Upper lobe of right lung (tissue), 1 donor: Measurements from ENCODE around the gene SCARF2. TPM values are rescaled to one million over a fixed set of nuclear protein-coding genes. Genes with fewer than 3 reads are reported as not detected.

Experiments used
- ATAC-seq: fragments of 200-7000 bp; cut with Tn5 transposase; one replicate; pipeline ENCODE4 v1.9.1; 2020; ENCODE audit warnings: mild to moderate bottlenecking, moderate library complexity
- DNase-seq: peaks from one replicate; pipeline ENCODE4 v3.0.0-alpha.2; 2020
- H3K27ac ChIP-seq: fragments of 200-600 bp; one replicate; pipeline ENCODE4 v1.8.0; 2022
- H3K27me3 ChIP-seq: fragments of 200-600 bp; one replicate; pipeline ENCODE4 v1.8.0; 2022; ENCODE audit warnings: mild to moderate bottlenecking
- H3K36me3 ChIP-seq: fragments of 200-600 bp; one replicate; pipeline ENCODE4 v1.8.0; 2022
- H3K4me1 ChIP-seq: fragments of 200-600 bp; one replicate; pipeline ENCODE4 v1.8.0; 2022
- H3K4me3 ChIP-seq: fragments of 200-600 bp; one replicate; pipeline ENCODE4 v1.8.0; 2022; ENCODE audit warnings: mild to moderate bottlenecking
- H3K9me3 ChIP-seq: fragments of 200-600 bp; one replicate; pipeline ENCODE4 v1.8.0; 2022
- intact Hi-C: fragments of 100-400 bp; cut with DNase I; formaldehyde crosslinking; loops from one replicate; pipeline ENCODE4 v1.11.0; 2022
- total RNA-seq: library from RNA; stranded (reverse); fragmentation: NEBNext Ultra II Directional; extraction: Animal tissue kit (Norgen Biotek cat#: 25700); gene quantifications from one replicate; pipeline ENCODE4 v1.2.1, GENCODE V29; 2021
- TF ChIP-seq, protein P1 (sequence below): fragments of 200-600 bp; IDR thresholded peaks from one replicate; pipeline ENCODE4 v1.8.0; 2022; ENCODE audit warnings: antibody characterized with exemption
- donor health status: DM: no; HTN: yes; CAD: no; lungs with severe emphysema.

Gene SCARF2
- total RNA-seq, 1 donor from 2014 or later, result 24.0 TPM

DNA sequence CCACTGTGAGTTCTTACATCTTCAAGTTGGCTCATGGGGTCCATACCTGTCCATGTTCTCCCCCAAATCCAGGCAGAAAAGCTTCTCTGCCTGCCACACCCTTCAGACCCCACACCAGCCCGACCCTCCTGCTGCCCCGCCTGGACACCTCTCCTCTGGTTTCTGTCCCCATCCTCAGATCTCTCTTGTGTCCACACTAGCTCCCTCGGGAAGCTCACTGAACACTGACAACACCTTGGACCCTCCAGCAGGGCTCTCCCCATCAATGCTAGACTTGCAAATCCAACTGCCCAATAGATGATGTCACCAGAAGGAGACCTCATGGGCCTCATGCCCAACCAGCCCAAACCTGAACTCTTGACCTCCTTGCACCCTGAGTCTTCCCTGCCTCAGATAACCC, 2.9 kb downstream of the SCARF2 start:
- TF ChIP-seq, protein P1, sequence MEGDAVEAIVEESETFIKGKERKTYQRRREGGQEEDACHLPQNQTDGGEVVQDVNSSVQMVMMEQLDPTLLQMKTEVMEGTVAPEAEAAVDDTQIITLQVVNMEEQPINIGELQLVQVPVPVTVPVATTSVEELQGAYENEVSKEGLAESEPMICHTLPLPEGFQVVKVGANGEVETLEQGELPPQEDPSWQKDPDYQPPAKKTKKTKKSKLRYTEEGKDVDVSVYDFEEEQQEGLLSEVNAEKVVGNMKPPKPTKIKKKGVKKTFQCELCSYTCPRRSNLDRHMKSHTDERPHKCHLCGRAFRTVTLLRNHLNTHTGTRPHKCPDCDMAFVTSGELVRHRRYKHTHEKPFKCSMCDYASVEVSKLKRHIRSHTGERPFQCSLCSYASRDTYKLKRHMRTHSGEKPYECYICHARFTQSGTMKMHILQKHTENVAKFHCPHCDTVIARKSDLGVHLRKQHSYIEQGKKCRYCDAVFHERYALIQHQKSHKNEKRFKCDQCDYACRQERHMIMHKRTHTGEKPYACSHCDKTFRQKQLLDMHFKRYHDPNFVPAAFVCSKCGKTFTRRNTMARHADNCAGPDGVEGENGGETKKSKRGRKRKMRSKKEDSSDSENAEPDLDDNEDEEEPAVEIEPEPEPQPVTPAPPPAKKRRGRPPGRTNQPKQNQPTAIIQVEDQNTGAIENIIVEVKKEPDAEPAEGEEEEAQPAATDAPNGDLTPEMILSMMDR, result no peak
- H3K9me3 ChIP-seq, result no peaks in the 10 kb centered on the region
- no peak overlapping the region for H3K27ac ChIP-seq
- intact Hi-C loops, result no loop called here
- peak; percentile 39 for DNase-seq
- peaks cover 18% of the 10 kb centered on the region for H3K27me3 ChIP-seq
- peaks cover 31% of the 10 kb centered on the region for H3K4me1 ChIP-seq
- no peak for ATAC-seq
- H3K4me3 ChIP-seq, result no peak overlapping the region
- H3K36me3 ChIP-seq, result no peaks in the 10 kb centered on the region

DNA sequence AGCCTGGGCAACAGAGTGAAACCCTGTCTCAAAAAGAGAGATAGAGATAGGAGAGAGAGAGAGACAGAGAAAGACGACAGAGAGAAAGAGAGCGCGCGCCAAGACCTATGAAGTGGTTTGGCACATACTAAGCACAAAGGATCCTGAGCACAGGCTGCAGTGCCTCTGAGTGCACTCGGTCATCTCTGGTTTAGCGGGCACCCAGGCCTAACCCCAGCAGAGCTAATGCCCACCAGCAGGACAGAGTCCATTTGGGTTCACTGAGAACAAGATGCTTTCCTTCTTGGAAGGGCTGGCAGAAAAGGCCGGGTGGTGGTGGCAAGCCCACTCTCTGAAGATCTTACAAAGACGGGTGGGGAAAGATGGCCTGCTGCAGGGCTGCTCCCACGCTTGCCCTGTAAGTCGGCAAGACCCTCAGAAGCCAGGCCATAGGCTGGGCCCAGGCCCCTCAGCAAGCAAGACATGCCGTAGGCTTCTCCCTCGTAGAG, 3.3 kb downstream of the SCARF2 start:
- intact Hi-C loops, result no loop called here

DNA sequence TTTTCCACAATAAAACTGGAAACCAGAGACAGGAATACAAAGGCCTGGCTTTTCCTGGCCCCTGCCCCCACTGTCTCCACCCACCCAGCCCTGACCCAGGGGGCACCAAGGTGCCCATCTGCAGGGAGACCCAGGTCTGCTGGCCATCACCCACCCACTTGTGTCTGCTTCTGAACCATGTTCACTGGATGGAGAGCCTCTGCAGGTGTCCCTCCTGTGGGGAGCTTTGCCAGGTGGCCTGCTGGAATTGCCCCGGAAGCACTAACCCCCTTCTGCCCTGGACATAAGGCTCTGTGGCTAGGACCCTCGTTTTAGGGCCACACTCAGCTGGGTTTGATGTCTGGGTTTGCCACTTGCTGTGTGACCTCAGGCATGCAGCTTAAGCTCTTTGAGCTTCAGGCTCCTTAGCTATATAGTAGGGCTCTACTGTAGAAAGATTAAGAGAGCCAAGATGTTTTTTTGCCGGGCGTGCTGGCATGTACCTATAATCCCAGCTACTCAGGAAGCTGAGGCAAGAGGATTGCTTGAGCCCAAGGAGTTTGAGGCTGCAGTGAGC, 3.9 kb downstream of the SCARF2 start:
- DNase-seq (peak; percentile 33), ATAC-seq (no peak)
- Histone ChIP-seq H3K27me3 (peaks cover 18% of the 10 kb centered on the region), H3K4me1 (peaks cover 35% of the 10 kb centered on the region), H3K36me3 (no peaks in the 10 kb centered on the region), H3K9me3 (no peaks in the 10 kb centered on the region), H3K27ac (no peak overlapping the region), H3K4me3 (no peak overlapping the region)
- TF ChIP-seq, protein P1, result no peak
- intact Hi-C loops, result no loop called here

More for the DNA sequence above, 3.3 kb downstream of the SCARF2 start:
- no peak overlapping the region for H3K4me3 ChIP-seq
- no peak for ATAC-seq
- DNase-seq, result peak; percentile 35
- peaks cover 18% of the 10 kb centered on the region for H3K27me3 ChIP-seq
- TF ChIP-seq, protein P1, result no peak
- peaks cover 34% of the 10 kb centered on the region for H3K4me1 ChIP-seq
- H3K27ac ChIP-seq, result no peak overlapping the region
- no peaks in the 10 kb centered on the region for H3K9me3 ChIP-seq
- no peaks in the 10 kb centered on the region for H3K36me3 ChIP-seq

DNA sequence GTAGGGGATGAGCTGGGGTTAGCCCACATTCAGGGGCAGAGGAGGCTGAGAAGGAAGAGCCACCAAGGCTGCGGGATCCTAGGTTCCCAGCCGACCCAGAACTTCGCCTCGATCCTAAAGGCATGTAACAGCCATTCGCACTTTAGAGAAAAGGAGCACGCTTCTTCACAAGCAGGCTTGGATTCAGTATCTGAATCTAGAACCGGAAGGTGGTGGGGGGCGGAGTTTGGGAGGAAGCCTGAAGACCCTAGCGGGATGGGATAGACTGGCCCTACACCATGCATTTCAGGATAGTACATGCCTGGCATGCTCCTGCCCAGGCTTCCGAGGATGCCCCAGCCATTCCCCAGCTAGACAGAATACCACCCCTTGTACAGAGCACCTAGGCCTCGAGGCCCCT, 4.4 kb downstream of the SCARF2 start:
- peaks cover 35% of the 10 kb centered on the region for H3K4me1 ChIP-seq
- H3K9me3 ChIP-seq, result no peaks in the 10 kb centered on the region
- H3K36me3 ChIP-seq, result no peaks in the 10 kb centered on the region
- ATAC-seq (no peak), DNase-seq (peak; percentile 42)
- no peak overlapping the region for H3K27ac ChIP-seq
- intact Hi-C loops, result no loop called here
- H3K4me3 ChIP-seq, result no peak overlapping the region
- TF ChIP-seq, protein P1, result no peak
- peaks cover 16% of the 10 kb centered on the region for H3K27me3 ChIP-seq

DNA sequence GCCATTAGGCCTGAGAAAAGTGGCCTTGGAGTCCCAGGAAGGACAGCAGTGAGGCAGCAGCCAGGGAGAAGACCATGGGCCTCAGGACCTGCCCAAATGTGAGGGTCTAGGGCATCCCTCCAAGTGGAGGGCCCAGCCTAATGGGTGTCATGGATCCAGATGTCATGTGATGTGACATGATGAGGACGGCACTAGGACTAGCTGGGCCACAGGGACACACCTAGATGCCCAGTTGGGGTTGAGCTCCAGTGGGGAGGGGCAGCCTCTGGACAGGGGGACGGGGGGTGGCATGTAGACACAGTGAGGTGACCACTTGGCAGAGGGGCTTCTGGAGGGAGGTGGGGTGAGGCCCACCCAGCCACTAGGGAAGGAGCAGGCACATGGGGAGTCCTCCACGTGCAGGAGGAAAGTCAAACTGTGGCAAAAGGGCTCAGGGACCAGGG, 5.4 kb downstream of the SCARF2 start:
- Histone ChIP-seq H3K4me3 (no peak overlapping the region), H3K27me3 (peaks cover 12% of the 10 kb centered on the region), H3K9me3 (no peaks in the 10 kb centered on the region), H3K36me3 (peaks cover 1% of the 10 kb centered on the region), H3K27ac (no peak overlapping the region), H3K4me1 (peaks cover 35% of the 10 kb centered on the region)
- DNase-seq, result peak; percentile 43
- TF ChIP-seq, protein P1, result no peak
- no peak for ATAC-seq
- intact Hi-C loops, result no loop called here
